ENCODE measurements around the gene SLC9A9. TPM values are rescaled to one million over a fixed set of nuclear protein-coding genes. Genes with fewer than 3 reads are reported as not detected.

SLC9A9 gene
- total and polyA plus RNA-seq, 9 of the 15 experiments (the other 6 are each of a cell fraction or from before 2014, with no cell fraction given), result 0.03 to 0.13 TPM; not detected in 7

DNA sequence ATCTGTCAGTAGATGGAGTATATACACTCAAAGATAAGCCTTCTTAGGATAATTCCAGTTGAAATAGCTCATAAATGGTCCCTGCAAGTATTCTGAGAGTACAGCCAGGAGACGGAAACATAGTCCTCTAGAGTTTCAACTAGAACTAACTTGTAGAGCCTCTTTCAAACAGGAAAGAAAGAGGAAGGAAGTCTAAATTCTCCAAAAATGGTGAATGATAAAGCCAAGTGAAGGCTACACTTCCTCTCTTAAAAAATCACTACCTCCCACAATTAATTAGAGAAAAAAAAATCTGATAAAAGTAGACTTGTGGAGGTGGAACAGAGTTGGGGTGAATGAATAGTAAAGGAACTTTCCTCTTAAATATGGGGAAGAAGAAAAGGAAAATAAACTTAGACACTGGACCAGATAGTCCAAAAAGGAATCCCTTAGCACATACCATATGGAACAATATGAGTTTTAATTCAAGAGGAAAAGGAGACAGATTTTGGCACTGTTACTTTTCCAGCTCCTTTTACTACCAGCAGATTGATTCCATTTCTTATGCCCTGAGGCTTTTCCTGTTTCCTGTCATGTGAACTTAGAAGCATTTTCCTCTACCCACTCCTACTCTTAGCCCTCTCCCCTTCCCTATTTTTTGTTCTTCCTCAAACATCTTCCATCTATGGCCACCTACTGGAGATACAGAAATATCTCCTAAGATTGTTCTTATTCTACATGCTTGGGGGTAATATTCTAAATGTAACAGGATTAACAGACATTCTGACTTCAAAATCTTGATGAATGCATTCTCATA lies 521.1 kb downstream of the SLC9A9 start (continued):
- no peak for TF ChIP-seq ZKSCAN3 (CRISPR knock-in tag; IDR thresholded peaks at IDR 0.05)
- TF ChIP-seq ZNF507 (tag; conservative IDR thresholded peaks at IDR 0.05), result no peak
- TF ChIP-seq CHD2 (IDR thresholded peaks at IDR 0.05; ENCODE audit: low read depth, low read length), result no peak
- no peak for TF ChIP-seq TBP (optimal IDR thresholded peaks at IDR 0.05; ENCODE audit: low read depth, low read length)
- TF ChIP-seq CBFA2T3 (IDR thresholded peaks at IDR 0.05), result no peak
- TF ChIP-seq, protein P1, sequence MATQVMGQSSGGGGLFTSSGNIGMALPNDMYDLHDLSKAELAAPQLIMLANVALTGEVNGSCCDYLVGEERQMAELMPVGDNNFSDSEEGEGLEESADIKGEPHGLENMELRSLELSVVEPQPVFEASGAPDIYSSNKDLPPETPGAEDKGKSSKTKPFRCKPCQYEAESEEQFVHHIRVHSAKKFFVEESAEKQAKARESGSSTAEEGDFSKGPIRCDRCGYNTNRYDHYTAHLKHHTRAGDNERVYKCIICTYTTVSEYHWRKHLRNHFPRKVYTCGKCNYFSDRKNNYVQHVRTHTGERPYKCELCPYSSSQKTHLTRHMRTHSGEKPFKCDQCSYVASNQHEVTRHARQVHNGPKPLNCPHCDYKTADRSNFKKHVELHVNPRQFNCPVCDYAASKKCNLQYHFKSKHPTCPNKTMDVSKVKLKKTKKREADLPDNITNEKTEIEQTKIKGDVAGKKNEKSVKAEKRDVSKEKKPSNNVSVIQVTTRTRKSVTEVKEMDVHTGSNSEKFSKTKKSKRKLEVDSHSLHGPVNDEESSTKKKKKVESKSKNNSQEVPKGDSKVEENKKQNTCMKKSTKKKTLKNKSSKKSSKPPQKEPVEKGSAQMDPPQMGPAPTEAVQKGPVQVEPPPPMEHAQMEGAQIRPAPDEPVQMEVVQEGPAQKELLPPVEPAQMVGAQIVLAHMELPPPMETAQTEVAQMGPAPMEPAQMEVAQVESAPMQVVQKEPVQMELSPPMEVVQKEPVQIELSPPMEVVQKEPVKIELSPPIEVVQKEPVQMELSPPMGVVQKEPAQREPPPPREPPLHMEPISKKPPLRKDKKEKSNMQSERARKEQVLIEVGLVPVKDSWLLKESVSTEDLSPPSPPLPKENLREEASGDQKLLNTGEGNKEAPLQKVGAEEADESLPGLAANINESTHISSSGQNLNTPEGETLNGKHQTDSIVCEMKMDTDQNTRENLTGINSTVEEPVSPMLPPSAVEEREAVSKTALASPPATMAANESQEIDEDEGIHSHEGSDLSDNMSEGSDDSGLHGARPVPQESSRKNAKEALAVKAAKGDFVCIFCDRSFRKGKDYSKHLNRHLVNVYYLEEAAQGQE (IDR thresholded peaks at IDR 0.05; ENCODE audit: borderline replicate concordance), result peak; percentile 17; the same call in 1 of the 2 replicates
- TF ChIP-seq, protein P1 (CRISPR knock-in tag; IDR thresholded peaks at IDR 0.05; ENCODE audit: low read depth), result no peak
